GM12865 (cell line): ENCODE measurements around the gene CALHM2.

ENCODE experiments used
- DNase-seq: peaks from one replicate; pipeline ENCODE4 v3.0.0; 2010; ENCODE audit warnings: low read depth
- H3K4me3 ChIP-seq: 2 replicates; pipeline ENCODE4 v1.5.1; 2011; ENCODE audit warnings: mild to moderate bottlenecking, low read depth, low read length, control low read depth
- CTCF ChIP-seq: IDR thresholded peaks from 2 replicates; pipeline ENCODE4 v1.5.1; 2011; ENCODE audit warnings: low read length, control low read depth, low read depth, inconsistent platforms; ENCODE audit not compliant: insufficient read depth; ENCODE audit errors: missing control alignments

CALHM2 gene

GRCh38 chr10:103445366-103445765 is 6.8 kb downstream of the CALHM2 start:
- no peak for TF ChIP-seq CTCF
- no peak overlapping the region for H3K4me3 ChIP-seq
- no peak for DNase-seq

- no peak overlapping the region for H3K4me3 ChIP-seq
- TF ChIP-seq CTCF: no peak
- DNase-seq: no peak
Observed at GRCh38 chr10:103444478-103444877, 7.7 kb downstream of the CALHM2 start.

- no peak for TF ChIP-seq CTCF
- no peak overlapping the region for H3K4me3 ChIP-seq
- no peak for DNase-seq
Observed at GRCh38 chr10:103443475-103444185, 8.5 kb downstream of the CALHM2 start.

- H3K4me3 ChIP-seq: no peak overlapping the region
- no peak for TF ChIP-seq CTCF
- no peak for DNase-seq
Observed at GRCh38 chr10:103442031-103442461, 10.1 kb downstream of the CALHM2 start.

- no peak overlapping the region for H3K4me3 ChIP-seq
- no peak for TF ChIP-seq CTCF
- DNase-seq: no peak
Observed at GRCh38 chr10:103441611-103442010, 10.6 kb downstream of the CALHM2 start.

- TF ChIP-seq CTCF: no peak
Observed at GRCh38 chr10:103441206-103441605, 11.0 kb downstream of the CALHM2 start.

GRCh38 chr10:103440416-103440815 is 11.8 kb downstream of the CALHM2 start:
- no peak for DNase-seq
- H3K4me3 ChIP-seq: no peak overlapping the region
- no peak for TF ChIP-seq CTCF

More at GRCh38 chr10:103441206-103441605, 11.0 kb downstream of the CALHM2 start:
- DNase-seq: no peak
- no peak overlapping the region for H3K4me3 ChIP-seq
